Neural progenitor cell (in vitro differentiated cells): ENCODE data around the gene PLXNA4. TPM values are rescaled to one million over a fixed set of nuclear protein-coding genes. Genes with fewer than 3 reads are reported as not detected.

Experiments
- DNase-seq: peaks from one replicate; pipeline ENCODE4 v3.0.0-alpha.2; 2016; ENCODE audit warnings: low spot score
- H2AFZ ChIP-seq: fragments of 200-600 bp; sonication (generic); replicated peaks from 2 replicates; pipeline ENCODE4 v1.6.1; 2016; ENCODE audit warnings: antibody characterized with exemption
- H3F3A ChIP-seq: fragments of 200-600 bp; sonication (generic); 2 replicates; pipeline ENCODE4 v1.6.1; 2016; ENCODE audit warnings: antibody characterized with exemption, low read depth
- H3K27ac ChIP-seq: fragments of 200-600 bp; sonication (generic); 2 replicates; pipeline ENCODE4 v1.5.1; 2016; ENCODE audit warnings: mild to moderate bottlenecking
- H3K27me3 ChIP-seq: fragments of 200-600 bp; sonication (generic); 2 replicates; pipeline ENCODE4 v1.6.1; 2016; ENCODE audit warnings: mild to moderate bottlenecking, moderate library complexity
- H3K36me3 ChIP-seq: fragments of 200-600 bp; sonication (generic); 2 replicates; pipeline ENCODE4 v1.5.1; 2016
- H3K4me1 ChIP-seq: fragments of 200-600 bp; sonication (generic); 2 replicates; pipeline ENCODE4 v1.6.1; 2016; ENCODE audit warnings: mixed run types
- H3K4me2 ChIP-seq: fragments of 200-600 bp; sonication (generic); 2 replicates; pipeline ENCODE4 v1.6.1; 2016
- H3K4me3 ChIP-seq: fragments of 200-600 bp; sonication (generic); 2 replicates; pipeline ENCODE4 v1.5.1; 2016
- H3K79me2 ChIP-seq: fragments of 200-600 bp; sonication (generic); 2 replicates; pipeline ENCODE4 v1.6.1; 2016; ENCODE audit warnings: low read depth
- H3K9ac ChIP-seq: fragments of 200-600 bp; sonication (generic); 2 replicates; pipeline ENCODE4 v1.6.1; 2016
- H3K9me3 ChIP-seq: fragments of 200-600 bp; sonication (generic); 2 replicates; pipeline ENCODE4 v1.5.1; 2016; ENCODE audit warnings: low read depth
- H4K20me1 ChIP-seq: fragments of 200-600 bp; sonication (generic); 2 replicates; pipeline ENCODE4 v1.6.1; 2016; ENCODE audit warnings: low read depth
- H3K27ac Mint-ChIP-seq: 3 replicates; pipeline ENCODE4 v1.8.0; 2021; ENCODE audit warnings: mixed read lengths
- H3K27me3 Mint-ChIP-seq: 2 replicates; pipeline ENCODE4 v1.8.0; 2022; ENCODE audit warnings: low read depth, mild to moderate bottlenecking, inconsistent platforms, moderate library complexity, mixed read lengths; ENCODE audit not compliant: insufficient read depth
- H3K36me3 Mint-ChIP-seq: 3 replicates; pipeline ENCODE4 v1.8.0; 2021; ENCODE audit warnings: mixed read lengths
- H3K4me1 Mint-ChIP-seq: 3 replicates; pipeline ENCODE4 v1.8.0; 2021; ENCODE audit warnings: mixed read lengths
- H3K4me3 Mint-ChIP-seq: 3 replicates; pipeline ENCODE4 v1.8.0; 2021; ENCODE audit warnings: mild to moderate bottlenecking, moderate library complexity, mixed read lengths
- H3K9me3 Mint-ChIP-seq: 3 replicates; pipeline ENCODE4 v1.8.0; 2020; ENCODE audit warnings: mixed read lengths
- CTCF ChIP-seq: fragments of 200-600 bp; sonication (generic); IDR thresholded peaks from 2 replicates; pipeline ENCODE4 v1.5.1; 2017; ENCODE audit warnings: antibody characterized with exemption, mild to moderate bottlenecking
- EZH2 ChIP-seq: fragments of 200-600 bp; sonication (generic); IDR thresholded peaks from 2 replicates; pipeline ENCODE4 v1.6.1; 2017; ENCODE audit warnings: antibody characterized with exemption, mild to moderate bottlenecking, moderate library complexity
- EZH2phosphoT487 ChIP-seq: fragments of 200-600 bp; sonication (generic); IDR thresholded peaks from 2 replicates; pipeline ENCODE4 v1.6.1; 2017; ENCODE audit warnings: antibody characterized with exemption
- total RNA-seq: library from RNA; depleted of rRNA; stranded (reverse); fragments of >200 nt; gene quantifications from 2 replicates; pipeline ENCODE4 v1.2.3, GENCODE V29; 2015; ENCODE audit warnings: low replicate concordance

Gene PLXNA4
- total RNA-seq, 1 donor from 2014 or later = 0.49 TPM

DNA sequence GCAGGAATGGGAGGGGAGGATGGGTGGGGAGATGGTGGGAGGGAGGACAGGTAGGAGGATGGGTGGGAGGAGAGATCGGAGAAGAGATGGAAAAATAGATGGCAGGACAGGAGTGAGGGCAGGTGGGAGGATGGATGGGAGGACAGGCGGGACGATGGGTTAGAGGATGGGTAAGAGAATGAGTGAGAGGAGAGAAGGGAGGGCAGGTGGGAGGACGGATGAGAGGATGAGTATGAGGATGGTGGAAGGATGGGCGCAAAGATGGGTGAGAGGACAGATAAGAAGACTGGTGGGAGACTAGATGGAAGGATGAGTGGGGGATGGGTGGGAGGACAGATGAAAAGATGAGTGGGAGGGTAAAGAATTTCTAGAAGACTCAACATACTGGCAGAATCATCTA, 438.6 kb downstream of the PLXNA4 start:
- Mint-ChIP-seq H3K4me1 (peaks cover 35% of the 10 kb centered on the region), H3K27ac (no peak overlapping the region), H3K36me3 (no peaks in the 10 kb centered on the region), H3K9me3 (peaks cover 3% of the 10 kb centered on the region), H3K27me3 (peaks cover 11% of the 10 kb centered on the region), H3K4me3 (no peak overlapping the region)
- Histone ChIP-seq H3K27me3 (no peaks in the 10 kb centered on the region), H3K36me3 (no peaks in the 10 kb centered on the region), H2AFZ (no peak overlapping the region), H3K4me1 (peaks cover 35% of the 10 kb centered on the region), H3K27ac (no peak overlapping the region), H3F3A (no peaks in the 10 kb centered on the region), H3K9ac (no peak overlapping the region), H3K4me2 (no peak overlapping the region), H3K79me2 (no peaks in the 10 kb centered on the region), H3K4me3 (no peak overlapping the region), H4K20me1 (no peaks in the 10 kb centered on the region), H3K9me3 (no peaks in the 10 kb centered on the region)
- TF ChIP-seq EZH2phosphoT487 = no peak
- no peak for TF ChIP-seq CTCF
- TF ChIP-seq EZH2 = no peak
- DNase-seq = no peak

DNA sequence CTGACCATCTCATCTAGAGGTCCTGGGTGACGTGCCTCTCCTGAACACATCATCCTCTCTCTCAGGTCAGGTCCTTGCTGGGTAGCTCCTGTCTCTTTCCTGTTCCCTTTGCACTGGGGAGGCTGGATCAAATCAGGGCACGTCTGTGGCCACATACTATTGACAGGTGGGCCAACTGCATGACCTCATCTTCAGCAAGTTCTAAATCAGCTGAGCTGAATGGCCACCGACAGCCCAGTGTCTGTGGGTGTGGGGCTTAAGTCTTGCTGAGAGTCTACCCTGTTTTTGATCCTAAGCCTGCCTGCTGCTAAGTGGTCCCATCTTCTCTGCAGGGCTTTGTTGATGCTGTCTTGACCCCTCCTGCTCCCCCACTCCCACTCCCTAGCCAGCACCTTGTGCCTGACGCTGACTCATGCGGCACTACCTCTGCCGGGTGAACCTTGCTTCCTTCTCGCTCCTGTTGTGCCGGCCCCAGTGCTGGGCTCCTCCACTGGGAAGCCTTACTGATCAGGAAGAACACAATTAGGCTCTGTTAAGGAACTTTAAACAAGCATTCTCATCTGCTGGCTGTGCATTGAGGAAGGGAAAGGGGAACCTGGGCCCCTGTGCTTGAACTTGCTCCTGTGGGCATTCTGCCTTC, 440.4 kb downstream of the PLXNA4 start:
- Mint-ChIP-seq H3K4me1 (peaks cover 30% of the 10 kb centered on the region), H3K9me3 (peaks cover 3% of the 10 kb centered on the region), H3K27ac (no peak overlapping the region), H3K36me3 (no peaks in the 10 kb centered on the region), H3K27me3 (peaks cover 11% of the 10 kb centered on the region), H3K4me3 (no peak overlapping the region)
- no peaks in the 10 kb centered on the region for H3K36me3 ChIP-seq
- H3K79me2 ChIP-seq = no peaks in the 10 kb centered on the region
- H3K27ac ChIP-seq = no peak overlapping the region
- TF ChIP-seq CTCF = no peak
- TF ChIP-seq EZH2phosphoT487 = no peak
- TF ChIP-seq EZH2 = no peak
- no peaks in the 10 kb centered on the region for H3F3A ChIP-seq
- DNase-seq = no peak
- H3K9ac ChIP-seq = no peak overlapping the region
- no peaks in the 10 kb centered on the region for H3K9me3 ChIP-seq
- H3K4me1 ChIP-seq = peaks cover 23% of the 10 kb centered on the region
- H3K4me3 ChIP-seq = no peak overlapping the region
- no peak overlapping the region for H3K4me2 ChIP-seq
- H3K27me3 ChIP-seq = no peaks in the 10 kb centered on the region
- H4K20me1 ChIP-seq = no peaks in the 10 kb centered on the region
- H2AFZ ChIP-seq = no peak overlapping the region

GRCh38 chr7:132134814-132135445, 441.3 kb downstream of the PLXNA4 start:
- Mint-ChIP-seq H3K4me1 (peaks cover 24% of the 10 kb centered on the region), H3K27me3 (peaks cover 15% of the 10 kb centered on the region), H3K36me3 (no peaks in the 10 kb centered on the region), H3K27ac (no peak overlapping the region), H3K4me3 (no peak overlapping the region), H3K9me3 (no peaks in the 10 kb centered on the region)
- no peaks in the 10 kb centered on the region for H3F3A ChIP-seq
- H3K27me3 ChIP-seq = no peaks in the 10 kb centered on the region
- DNase-seq = no peak
- no peaks in the 10 kb centered on the region for H3K79me2 ChIP-seq
- no peak overlapping the region for H3K4me3 ChIP-seq
- no peaks in the 10 kb centered on the region for H3K9me3 ChIP-seq
- no peak overlapping the region for H2AFZ ChIP-seq
- H3K4me2 ChIP-seq = no peak overlapping the region
- H3K4me1 ChIP-seq = peaks cover 16% of the 10 kb centered on the region
- TF ChIP-seq CTCF (no peak), EZH2phosphoT487 (no peak)
- H3K9ac ChIP-seq = no peak overlapping the region
- no peaks in the 10 kb centered on the region for H4K20me1 ChIP-seq
- H3K27ac ChIP-seq = no peak overlapping the region
- no peaks in the 10 kb centered on the region for H3K36me3 ChIP-seq
